ENCODE results near the gene ADGRD1. TPM values are rescaled to one million over a fixed set of nuclear protein-coding genes. Genes with fewer than 3 reads are reported as not detected.

ADGRD1 gene
- total RNA-seq, 1 experiment from 2014 or later = 0.21 TPM

- DNase-seq (ENCODE audit: low spot score) = no peak
These were observed 12.0 kb downstream of the ADGRD1 start for GRCh38 chr12:130965668-130966067.

GRCh38 chr12:130966443-130967030 lies 12.8 kb downstream of the ADGRD1 start:
- DNase-seq (ENCODE audit: low spot score) = no peak

DNA sequence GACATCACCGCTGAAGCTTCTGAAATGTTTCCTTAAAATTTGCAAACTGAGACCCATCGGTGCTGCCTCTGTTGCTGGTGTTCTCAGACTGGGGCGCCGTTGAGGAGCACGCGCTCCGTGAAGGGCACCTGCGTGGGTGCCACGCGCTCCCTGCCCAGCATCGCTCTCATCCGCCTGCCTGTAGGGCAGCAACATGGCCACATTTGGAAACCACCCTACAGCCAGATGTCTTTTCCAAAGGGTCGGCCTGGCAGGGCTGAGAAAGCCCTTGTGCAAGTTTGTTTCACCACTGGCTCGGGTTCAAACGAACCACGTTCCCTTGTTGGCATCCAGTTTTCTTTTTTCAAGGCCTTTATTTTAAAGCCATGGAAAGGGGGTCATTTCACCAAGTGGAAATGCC lies 13.9 kb downstream of the ADGRD1 start:
- no peak for DNase-seq (ENCODE audit: low spot score)

GRCh38 chr12:130968611-130969010 lies 14.9 kb downstream of the ADGRD1 start:
- no peak for DNase-seq (ENCODE audit: low spot score)

- no peak for DNase-seq (ENCODE audit: low spot score)
These were observed 15.5 kb downstream of the ADGRD1 start for GRCh38 chr12:130969223-130969622.

DNA sequence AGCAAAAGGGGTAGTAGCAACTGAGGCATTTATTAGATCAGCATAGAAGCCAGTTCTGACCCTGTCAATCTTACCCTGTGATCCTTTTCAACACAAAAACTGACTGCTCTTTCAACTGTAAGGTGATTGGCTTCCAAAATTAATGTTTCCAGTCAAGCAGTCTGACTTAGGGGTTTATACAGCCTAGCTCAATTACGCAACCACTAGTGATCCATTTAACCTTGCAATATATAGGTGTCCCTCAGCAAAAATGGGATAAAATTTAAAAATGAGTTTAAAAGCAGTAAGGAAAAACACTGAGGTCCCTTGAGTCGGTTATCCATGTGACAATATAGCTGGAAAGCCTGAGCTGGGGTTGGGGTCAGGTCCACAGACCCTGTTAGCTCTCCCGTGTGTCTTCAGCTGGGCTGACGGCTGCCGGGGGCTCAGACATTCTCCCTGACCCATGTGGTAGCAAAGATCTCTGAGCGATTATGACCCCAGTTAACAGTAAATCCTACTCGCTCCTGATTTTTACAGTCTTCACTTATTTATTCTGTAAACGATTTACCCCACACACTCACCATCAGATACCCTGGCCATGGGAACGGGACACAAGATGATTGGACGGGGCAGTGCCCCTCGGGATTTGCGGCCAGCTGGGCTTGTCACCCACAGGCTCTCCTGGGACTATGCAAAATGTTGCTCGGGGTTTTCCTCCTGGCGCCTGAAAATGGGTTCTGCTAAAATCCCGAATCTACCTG lies 16.6 kb downstream of the ADGRD1 start:
- DNase-seq (ENCODE audit: low spot score) = no peak

DNA sequence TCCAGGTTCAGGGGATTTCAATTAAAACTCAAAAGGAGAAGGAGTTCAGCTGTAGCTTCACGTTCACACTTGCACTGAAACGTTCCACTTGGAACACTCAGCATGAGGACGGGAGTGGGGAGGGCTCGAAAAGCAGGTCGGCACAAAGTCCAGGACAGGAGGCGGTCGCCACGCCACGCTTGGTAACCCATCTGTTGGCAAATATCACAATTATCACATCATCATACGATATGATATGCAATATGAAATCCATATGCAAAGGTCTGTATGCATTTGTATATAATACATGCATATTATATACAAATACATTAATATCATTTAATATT lies 17.2 kb downstream of the ADGRD1 start:
- no peak for DNase-seq (ENCODE audit: low spot score)

- no peak for DNase-seq (ENCODE audit: low spot score)
These were observed 18.3 kb downstream of the ADGRD1 start for GRCh38 chr12:130971925-130972585.

DNA sequence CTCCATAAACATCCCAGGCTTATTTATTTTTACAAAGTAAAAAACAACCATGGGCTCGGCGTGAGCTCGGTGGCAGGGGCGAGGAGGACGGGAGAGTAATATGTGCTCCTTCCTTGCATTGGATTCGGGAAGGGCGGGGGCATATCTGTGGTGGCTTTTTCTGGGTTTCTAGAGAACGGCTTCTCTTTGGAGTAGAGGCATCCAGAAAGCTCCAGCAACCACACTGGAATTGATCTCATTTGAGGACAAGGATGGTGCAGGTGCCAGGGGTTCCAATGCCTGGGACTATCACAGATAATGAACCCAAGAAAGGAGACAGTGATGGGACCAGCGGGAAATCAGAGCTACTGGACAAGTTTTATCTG lies 18.9 kb downstream of the ADGRD1 start:
- DNase-seq (ENCODE audit: low spot score) = no peak

DNA sequence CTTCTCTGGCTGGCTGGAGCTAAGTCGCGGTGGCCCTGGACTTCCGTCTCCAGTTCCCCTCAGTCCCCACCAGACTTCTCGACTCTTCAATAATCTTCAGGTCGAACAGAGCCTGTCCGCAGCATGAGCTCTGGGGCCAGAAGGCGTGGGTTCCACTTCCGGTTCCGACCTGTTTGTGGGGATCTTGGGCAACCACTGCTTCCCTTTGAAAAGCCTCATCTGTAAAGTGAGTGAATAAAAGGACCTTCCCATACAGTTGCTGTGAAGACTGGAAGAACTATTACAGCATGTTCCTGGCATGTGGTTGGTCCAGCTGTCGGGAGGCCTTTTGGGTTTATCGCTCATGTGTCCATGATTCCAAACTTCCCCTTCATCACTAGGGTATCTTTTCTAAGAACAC lies 19.4 kb downstream of the ADGRD1 start:
- no peak for DNase-seq (ENCODE audit: low spot score)

DNA sequence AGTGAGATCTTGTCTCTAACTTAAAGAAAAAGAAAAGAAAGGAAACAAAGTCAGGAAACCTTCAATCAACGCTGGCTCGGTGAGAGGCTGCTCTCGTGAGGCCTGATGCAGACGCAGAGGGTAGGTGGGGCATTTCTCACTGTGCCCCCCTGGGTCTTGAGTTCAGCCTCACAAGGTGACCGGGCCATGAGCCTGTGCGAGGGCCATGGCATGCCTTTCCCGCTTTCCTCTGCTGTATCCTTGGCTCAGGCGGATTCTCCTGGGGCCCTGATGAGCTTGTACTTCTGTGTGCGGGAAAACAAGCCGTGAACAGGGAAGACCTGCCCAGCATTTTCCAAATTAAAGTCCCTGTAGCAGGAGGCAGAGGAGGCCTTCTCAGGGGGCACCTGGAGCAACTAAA lies 20.2 kb downstream of the ADGRD1 start:
- no peak for DNase-seq (ENCODE audit: low spot score)

- no peak for DNase-seq (ENCODE audit: low spot score)
These were observed 21.4 kb downstream of the ADGRD1 start for GRCh38 chr12:130975116-130975515.

DNA sequence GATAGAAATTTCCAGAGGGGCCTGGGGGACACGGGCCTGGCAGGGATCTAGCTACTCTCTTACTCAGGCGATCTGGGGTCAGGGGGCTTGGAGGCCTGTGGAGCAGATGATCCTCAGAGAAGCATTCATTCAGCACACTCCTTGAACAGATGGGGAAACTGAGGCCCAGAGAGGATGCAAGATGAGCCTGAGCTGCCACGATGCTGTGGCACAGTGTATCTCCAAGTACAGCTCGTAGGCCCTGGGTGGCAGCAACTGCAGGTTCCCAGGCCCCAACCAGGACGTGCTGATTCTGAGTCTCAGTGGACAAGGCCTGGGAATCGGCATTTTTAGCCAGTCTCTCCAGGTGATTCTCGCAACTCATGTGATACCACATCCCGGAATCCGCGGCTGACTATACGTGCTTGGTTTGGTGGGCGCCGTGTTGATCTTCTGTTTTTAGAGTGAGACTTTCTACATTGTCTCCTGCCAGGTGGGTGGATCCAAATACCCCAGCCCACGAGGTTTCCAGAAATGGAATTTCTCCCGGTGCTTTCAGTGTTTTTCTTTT lies 22.5 kb downstream of the ADGRD1 start:
- no peak for DNase-seq (ENCODE audit: low spot score)

DNA sequence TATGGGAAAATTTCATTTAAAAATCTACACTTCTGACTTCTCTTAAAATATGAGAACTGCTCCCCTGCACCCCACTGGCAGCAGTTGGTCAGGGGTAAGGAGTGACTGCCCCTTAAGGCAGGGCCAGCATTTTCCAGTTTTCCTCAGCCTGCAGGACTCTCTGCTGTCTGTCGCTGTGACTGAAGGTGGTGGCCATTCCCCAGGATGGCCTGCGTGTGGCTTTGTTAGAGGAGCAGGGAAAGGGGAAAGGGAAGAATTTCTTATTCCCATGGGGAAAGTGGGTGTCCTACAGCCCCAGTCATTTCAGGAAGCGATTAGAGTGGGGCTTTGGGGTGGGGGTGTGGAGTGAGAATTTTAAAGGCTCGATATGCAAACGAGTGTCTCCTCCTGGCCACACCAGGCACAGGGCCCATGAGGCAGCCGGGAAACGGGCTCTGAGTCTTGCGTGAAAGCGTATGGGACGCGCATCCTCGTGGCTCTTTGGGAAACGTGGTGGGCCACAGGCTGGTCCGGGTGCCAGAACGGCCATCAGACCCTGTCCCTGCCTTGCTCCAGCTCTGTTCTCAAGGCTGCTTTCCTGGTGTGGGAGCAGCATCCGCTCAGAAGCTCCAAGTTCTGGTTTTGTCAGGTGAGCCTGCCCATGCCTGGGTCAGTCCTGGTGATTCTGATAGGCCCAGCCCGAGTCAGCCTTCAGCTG lies 23.5 kb downstream of the ADGRD1 start:
- no peak for DNase-seq (ENCODE audit: low spot score)

- DNase-seq (ENCODE audit: low spot score) = no peak
These were observed 24.0 kb downstream of the ADGRD1 start for GRCh38 chr12:130977743-130978095.

DNA sequence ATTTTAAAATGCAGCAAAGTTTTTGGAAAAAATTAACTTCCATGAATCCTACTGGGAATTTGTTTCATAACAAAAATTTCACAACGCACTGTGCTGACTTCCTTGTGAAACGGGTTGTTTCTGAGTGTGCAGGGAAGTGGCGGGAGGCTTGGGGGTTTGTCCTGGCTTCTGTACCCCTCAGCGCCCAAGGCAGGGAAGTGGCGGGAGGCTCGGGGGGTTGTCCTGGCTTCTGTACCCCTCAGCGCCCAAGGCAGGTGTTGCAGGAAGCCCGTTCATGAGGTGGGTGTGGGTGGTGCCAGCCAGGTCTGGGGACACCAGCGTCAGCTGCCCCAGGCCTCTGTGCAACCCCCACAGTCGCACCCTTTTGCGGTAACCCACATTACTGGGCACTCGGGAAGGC lies 25.1 kb downstream of the ADGRD1 start:
- DNase-seq (ENCODE audit: low spot score) = no peak

- no peak for DNase-seq (ENCODE audit: low spot score)
These were observed 27.5 kb downstream of the ADGRD1 start for GRCh38 chr12:130981074-130981742.

DNA sequence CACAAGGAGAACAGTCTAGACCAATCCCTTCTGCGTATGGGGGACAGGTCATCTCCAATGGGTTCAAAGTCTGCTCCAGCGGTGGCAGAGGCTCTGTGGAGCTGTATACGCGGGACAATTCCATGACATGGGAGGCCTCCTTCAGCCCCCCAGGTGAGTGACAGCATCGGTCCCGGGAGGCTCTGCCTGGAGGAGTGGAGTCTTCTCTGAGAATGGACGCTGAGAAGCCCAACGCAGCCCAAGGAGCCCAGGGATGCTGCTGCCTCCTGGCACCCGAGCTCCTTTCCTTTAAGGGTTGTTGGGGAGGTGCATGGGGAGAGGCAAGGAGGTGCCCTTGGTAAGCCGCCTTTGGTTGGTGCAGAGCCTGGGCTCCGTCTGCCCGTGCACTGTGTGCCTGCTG lies 28.2 kb downstream of the ADGRD1 start:
- DNase-seq (ENCODE audit: low spot score) = no peak

DNA sequence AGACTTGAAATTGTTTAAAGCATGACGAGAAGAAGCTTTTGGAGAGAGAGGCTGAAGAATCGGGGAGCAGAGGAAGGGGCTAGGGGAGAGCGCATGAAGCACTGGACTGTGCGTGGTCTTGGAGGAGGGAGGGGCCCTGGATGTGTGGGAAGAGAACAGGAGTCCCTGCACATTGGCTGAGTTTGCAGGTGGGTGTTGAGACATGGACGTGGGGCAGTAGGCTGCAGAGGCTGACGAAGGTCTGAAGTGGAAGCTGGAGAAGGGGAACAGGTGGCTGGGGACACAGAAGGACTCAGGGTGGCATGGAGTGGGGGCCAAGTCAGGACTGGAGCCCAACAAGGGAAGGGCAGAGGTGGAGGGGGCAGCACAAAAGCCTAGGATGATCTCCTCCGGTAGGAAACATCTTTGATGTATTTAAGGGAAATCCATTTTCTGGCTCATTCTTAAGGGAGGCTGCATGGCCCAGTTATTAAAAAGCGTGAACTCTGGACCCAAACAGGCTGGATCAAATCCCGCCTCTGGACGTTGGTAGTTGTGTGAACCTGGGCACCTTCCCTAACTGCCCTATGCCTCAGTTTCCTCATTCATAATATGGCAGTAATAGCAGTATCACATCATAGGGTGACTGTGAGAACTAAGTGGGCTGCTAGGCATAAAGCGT lies 29.0 kb downstream of the ADGRD1 start:
- DNase-seq (ENCODE audit: low spot score) = no peak

DNA sequence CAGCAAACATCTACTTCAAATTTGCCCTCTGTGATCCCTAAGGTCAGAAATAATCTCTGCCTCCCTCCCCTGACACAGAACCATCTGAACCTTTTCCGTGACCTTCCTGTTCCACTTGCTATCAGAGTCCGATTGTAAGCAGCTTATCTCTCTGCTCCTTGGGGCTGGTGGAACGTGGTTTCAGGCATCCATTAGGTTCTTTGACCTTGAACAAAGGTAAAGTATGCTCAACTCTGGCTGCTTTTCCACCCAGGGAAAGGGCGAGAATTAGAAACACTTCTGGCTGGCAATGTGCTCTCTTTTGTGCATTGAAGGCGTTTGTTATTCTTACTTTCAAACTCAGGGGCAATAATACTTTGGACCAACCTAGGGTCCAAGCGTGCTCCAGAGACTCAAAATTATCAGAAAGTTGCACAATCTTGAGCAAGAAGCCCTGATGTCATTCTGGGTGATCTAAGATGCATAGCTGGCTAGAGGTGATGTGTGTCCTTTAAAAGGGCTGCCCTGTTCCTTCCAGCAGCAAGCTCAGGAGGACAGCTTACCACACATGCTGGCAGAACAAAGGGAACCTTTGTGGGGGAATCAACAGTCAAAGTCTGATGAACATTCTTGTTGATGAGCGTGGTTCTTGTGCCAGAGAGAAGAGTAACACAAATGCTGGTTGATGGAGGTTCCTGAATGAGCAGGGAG lies 29.8 kb downstream of the ADGRD1 start:
- no peak for DNase-seq (ENCODE audit: low spot score)
